Ascending aorta (tissue), 2 donors: ENCODE measurements around the gene HLA-C. TPM values are rescaled to one million over a fixed set of nuclear protein-coding genes. Genes with fewer than 3 reads are reported as not detected.
"Not testable (repeated sequence)": the region's sequence is repeated elsewhere in the genome, so short reads cannot be mapped to it uniquely, and the experiment has no call there.

Source experiments
- DNase-seq, 2 donors: peaks; one replicate each; pipeline ENCODE4 v3.0.0-alpha.2; 2019; ENCODE audit warnings: low spot score in 2 of 2
- H3K27ac ChIP-seq, 2 donors: fragments of 200-600 bp; sonication (generic); one replicate each; pipeline ENCODE4 v1.5.1; 2016 to 2017; ENCODE audit warnings: mild to moderate bottlenecking in 1 of 2
- H3K27me3 ChIP-seq: fragments of 200-600 bp; sonication (generic); one replicate; pipeline ENCODE4 v1.5.1; 2017
- H3K36me3 ChIP-seq, 2 donors: fragments of 200-600 bp; sonication (generic); one replicate each; pipeline ENCODE4 v1.5.1; 2016
- H3K4me1 ChIP-seq, 2 donors: fragments of 200-600 bp; sonication (generic); one replicate each; pipeline ENCODE4 v1.5.1; 2016 to 2017; ENCODE audit warnings: mild to moderate bottlenecking in 1 of 2
- H3K4me3 ChIP-seq, 2 donors: fragments of 200-600 bp; sonication (generic); one replicate each; pipeline ENCODE4 v1.5.1; 2016 to 2017; ENCODE audit warnings: mild to moderate bottlenecking in 1 of 2
- H3K9me3 ChIP-seq, 2 donors: fragments of 200-600 bp; sonication (generic); one replicate each; pipeline ENCODE4 v1.5.1; 2016
- CTCF ChIP-seq, 3 experiments: fragments of 200-600 bp in 2 of 3; fragments of 450-650 bp in 1 of 3; sonication (generic) in 2 of 3; IDR thresholded peaks; one replicate each; pipeline ENCODE4 v1.5.1; 2016 to 2019; ENCODE audit warnings: antibody characterized with exemption in 3 of 3, mild to moderate bottlenecking in 1 of 3, moderate library complexity in 1 of 3
- intact Hi-C: fragments of 100-400 bp; cut with DNase I; formaldehyde crosslinking; loops from one replicate; pipeline ENCODE4 v1.15.1; 2023
- total RNA-seq: library from RNA; depleted of rRNA; stranded (reverse); fragments of >200 nt; gene quantifications from one replicate; pipeline ENCODE4 v1.1.0, GENCODE V29; 2016

HLA-C gene
- total RNA-seq, 1 donor from 2014 or later: 921 TPM

- DNase-seq: no peak
- H3K9me3 ChIP-seq: no peaks in the 10 kb centered on the region
- no peak for TF ChIP-seq CTCF (IDR thresholded peaks at IDR 0.05)
- no peak overlapping the region for H3K27ac ChIP-seq
- H3K27me3 ChIP-seq: no peaks in the 10 kb centered on the region
- intact Hi-C loops: no loop called here
- H3K4me3 ChIP-seq: no peak overlapping the region
- H3K4me1 ChIP-seq: no peaks in the 10 kb centered on the region
- H3K36me3 ChIP-seq: no peaks in the 10 kb centered on the region
Measured at GRCh38 chr6:31285982-31286381, 14.1 kb upstream of the HLA-C start.

- intact Hi-C loops: no loop called here
- Histone ChIP-seq H3K4me3 (no peak overlapping the region), H3K27ac (no peak overlapping the region), H3K9me3 (no peaks in the 10 kb centered on the region), H3K36me3 (no peaks in the 10 kb centered on the region), H3K27me3 (no peaks in the 10 kb centered on the region), H3K4me1 (no peaks in the 10 kb centered on the region)
- no peak for TF ChIP-seq CTCF (IDR thresholded peaks at IDR 0.05)
- no peak for DNase-seq
Measured at GRCh38 chr6:31285486-31285885, 13.6 kb upstream of the HLA-C start.

GRCh38 chr6:31279647-31280046 lies 7.8 kb upstream of the HLA-C start:
- H3K4me3 ChIP-seq, H3K36me3 ChIP-seq, DNase-seq, H3K27me3 ChIP-seq, H3K27ac ChIP-seq, H3K4me1 ChIP-seq, H3K9me3 ChIP-seq, intact Hi-C loops: not testable (repeated sequence)

DNA sequence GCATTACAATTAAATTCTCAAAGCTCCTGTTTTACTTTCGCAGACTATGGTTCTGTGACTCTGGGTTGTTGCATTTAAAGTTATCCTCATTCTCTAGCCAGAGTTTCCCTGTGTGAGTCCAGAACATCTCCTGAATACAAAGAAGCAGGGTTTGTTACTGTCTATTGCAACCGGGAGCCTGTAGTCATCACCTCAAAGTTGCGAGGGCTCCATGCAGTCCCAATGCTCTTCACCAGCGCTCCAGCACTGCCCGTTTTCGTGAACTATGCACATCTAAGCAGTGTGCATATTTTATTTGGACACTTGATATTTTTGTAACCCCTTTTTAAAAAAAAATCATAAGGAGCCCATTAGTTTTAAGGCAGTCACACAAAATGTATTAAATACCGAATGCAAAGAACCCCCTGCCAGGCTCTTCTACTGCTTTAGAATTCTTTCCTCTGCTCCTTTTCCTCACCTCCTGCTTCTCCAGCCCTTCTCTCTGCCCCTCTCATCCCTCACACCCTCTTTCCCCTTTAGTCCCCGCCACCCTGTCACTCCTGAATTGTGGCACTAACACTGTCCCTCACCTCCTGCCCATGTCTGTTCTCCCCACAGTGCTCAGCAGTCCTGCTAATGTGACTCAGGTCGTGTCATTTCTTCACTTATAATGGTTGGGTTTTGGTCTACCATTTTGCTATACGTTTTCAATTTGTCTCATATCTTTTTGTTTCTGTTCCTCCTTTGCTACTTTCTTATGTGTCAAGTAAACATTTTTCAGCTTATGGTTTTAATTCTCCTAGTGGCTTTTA lies 1.1 kb upstream of the HLA-C start:
- Histone ChIP-seq H3K4me3 (peak overlapping the region; percentile 68 to 71), H3K27me3 (no peaks in the 10 kb centered on the region), H3K27ac (peak overlapping the region in 1 of 2 donors; percentile 83), H3K36me3 (peaks cover 0 to 17% of the 10 kb centered on the region in 2 donors), H3K4me1 (peaks cover 0 to 2% of the 10 kb centered on the region in 2 donors), H3K9me3 (no peaks in the 10 kb centered on the region)
- no peak for DNase-seq
- no peak for TF ChIP-seq CTCF (IDR thresholded peaks at IDR 0.05)
- intact Hi-C loops: loop anchor here (1.0 to 5.0 kb wide), 5 partner anchors 76 to 946 kb away; partner anchors contain the start of genes HLA-B, PSORS1C2, TCF19 and TRIM39

DNA sequence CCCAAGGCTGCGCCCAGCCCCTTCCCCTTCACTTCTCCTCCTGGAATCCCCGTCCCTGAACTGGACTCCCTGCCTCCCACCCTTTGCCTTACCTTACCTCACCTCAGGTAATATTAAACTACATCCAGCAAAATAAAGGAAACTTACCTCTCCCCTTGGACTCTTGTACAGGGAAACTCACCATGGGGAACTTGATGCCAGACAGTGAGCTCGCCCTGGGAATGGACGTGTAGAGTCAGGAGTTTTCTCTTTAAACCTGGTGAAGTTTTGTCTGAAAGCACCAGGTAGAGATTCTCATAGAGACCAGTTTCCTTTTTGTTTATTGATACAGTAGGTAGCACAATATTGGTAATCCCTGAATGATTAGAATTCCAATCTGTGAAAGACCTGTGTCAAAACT lies 544 bp upstream of the HLA-C start:
- no peak for DNase-seq

More for the DNA sequence above, 544 bp upstream of the HLA-C start:
- H3K4me3 ChIP-seq: peak overlapping the region; percentile 68 to 71
- intact Hi-C loops: loop anchor here (1.0 to 5.0 kb wide), 5 partner anchors 75 to 945 kb away; partner anchors contain the start of genes HLA-B, PSORS1C2, TCF19 and TRIM39
- peaks cover 0 to 2% of the 10 kb centered on the region in 2 donors for H3K4me1 ChIP-seq
- H3K27me3 ChIP-seq: no peaks in the 10 kb centered on the region
- peaks cover 0 to 17% of the 10 kb centered on the region in 2 donors for H3K36me3 ChIP-seq
- H3K9me3 ChIP-seq: no peaks in the 10 kb centered on the region
- H3K27ac ChIP-seq: peak overlapping the region; percentile 83 to 99
- no peak for TF ChIP-seq CTCF (IDR thresholded peaks at IDR 0.05)
